Suppressor macrophage treated with lipopolysaccharide for 1 hour (primary cell): ENCODE data around the gene IFITM2.
"Not testable (repeated sequence)": the region's sequence is repeated elsewhere in the genome, so short reads cannot be mapped to it uniquely, and the experiment has no call there.

Experiments used
- DNase-seq, 3 donors: peaks; one replicate each; pipeline ENCODE4 v3.0.0-alpha.2; 2020 to 2022

The IFITM2 gene

DNA sequence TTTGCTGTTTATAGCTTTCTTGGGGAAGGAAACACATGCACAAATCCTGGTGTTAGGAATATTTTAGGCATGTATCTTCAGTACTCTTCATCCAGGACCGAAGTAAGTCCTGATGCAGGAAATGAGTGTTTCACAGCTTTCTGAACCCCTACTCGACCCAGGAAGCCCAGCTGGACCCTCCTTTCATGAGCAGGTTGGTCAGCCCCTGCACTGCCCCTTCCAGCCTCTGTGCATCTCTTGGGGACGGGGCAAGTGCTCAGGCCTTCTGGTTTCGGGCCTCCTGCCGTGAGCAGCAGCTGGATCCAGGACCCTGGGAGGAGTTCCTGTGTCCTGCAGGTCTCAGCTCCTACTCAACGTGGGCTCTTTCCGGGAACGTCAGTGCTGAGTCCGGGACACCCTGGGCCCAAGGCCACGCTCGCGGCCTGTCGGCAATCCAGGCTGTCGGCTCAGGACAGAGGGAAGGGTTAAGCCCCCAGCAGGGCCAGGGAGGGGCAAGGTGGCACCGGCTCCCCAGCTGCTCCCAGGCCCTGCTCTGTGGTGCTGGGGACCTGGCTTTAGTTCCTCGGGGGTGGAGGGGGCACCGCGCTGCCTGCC is 2.5 kb downstream of the IFITM2 start:
- not testable (repeated sequence) for DNase-seq

DNA sequence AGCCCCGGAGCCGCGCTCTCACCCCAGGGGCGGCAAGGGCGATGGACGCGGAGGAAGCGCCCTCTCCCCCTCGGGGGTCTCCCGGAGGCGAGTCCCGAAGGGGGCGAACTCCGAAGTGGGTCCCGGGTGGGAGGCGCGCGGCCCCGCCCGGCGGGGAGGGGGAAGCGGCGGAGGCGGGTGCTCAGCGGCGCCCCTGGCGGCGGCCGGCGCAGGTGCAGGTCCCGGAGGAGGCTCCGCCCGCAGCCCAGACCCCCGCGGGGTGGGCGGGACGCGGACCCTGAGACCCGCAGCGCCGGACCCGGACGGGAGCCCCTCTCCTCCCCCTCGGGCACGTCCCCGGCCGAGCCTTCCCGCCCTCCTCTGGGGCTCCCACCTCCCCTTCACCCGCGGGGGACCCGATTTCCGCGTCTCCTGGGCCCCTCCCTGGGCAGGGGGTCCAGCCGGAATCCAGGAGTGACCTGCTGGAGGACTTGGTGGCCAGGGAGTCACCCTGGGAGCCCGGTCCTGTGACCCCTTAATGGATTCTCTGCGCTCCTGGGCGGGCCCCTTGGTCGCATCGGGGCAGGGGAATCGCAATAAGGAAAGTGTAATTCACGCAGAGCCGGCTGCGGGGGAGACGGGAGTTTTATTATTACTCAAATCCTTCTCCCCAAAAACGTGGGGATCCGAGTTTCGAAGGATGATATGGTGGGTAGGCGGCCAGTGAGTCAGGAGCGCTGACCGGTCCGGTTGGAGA is 3.6 kb downstream of the IFITM2 start:
- not testable (repeated sequence) for DNase-seq

DNA sequence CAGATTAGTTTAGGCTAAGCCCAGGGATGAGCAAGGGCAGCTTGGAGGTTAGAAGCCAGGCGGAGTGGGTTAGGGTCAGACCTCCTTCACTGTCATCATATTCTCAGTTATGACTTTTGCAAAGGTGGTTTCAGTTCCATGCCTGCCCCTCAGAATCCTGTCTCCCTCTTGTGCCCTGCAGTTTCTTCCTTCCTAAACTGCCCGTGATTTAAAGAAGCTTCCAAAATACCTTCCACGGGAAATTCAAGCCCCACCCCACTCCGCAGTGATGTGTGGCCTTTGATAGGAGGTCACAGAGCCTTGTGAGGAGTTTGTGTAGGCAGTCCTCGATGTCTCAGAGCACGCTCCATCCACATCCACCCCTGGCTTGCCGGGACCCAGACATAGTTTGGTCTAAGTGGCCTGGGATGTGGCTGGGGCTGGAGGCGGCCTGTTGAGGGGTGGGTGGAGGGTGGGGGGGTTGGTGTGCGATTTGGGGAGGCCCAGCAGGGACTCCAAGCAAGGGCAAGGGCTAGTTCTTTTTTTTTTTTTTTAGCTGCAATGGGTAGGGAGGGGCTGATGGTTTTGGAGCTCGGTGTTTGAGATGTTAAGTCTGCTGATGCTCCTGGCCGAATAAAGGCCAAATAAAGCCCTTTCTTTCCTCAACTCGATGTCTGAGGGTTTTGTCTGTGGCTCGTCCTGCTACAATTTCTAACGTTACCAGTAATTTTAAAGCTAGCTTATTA is 4.6 kb downstream of the IFITM2 start:
- DNase-seq: no peak

- no peak for DNase-seq
Observed at GRCh38 chr11:313304-313786, 5.7 kb downstream of the IFITM2 start.

DNA sequence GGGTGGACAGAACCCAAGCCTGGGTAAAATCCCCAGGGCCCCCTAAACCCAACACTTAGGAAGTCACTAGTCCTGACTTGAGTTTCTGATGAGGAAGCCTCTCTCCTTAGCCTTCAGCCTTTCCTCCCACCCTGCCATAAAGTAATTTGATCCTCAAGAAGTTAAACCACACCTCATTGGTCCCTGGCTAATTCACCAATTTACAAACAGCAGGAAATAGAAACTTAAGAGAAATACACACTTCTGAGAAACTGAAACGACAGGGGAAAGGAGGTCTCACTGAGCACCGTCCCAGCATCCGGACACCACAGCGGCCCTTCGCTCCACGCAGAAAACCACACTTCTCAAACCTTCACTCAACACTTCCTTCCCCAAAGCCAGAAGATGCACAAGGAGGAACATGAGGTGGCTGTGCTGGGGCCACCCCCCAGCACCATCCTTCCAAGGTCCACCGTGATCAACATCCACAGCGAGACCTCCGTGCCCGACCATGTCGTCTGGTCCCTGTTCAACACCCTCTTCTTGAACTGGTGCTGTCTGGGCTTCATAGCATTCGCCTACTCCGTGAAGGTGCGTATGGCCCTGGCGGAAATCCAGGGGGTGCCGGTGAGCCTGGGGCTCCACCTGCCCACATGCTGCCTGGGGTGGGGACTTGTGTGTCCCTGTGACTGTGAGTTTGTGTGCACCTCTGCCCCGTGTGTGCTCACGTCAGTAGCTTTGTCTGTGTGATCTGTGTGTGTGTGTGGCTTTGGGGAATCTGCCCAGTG is 6.4 kb downstream of the IFITM2 start, which contains the start of gene IFITM1:
TSS of gene IFITM1 (plus strand) at position 254 of the 767 bp plus-strand sequence. CDS start at position 385, 131 bp downstream.
- peak; percentile 34 to 68 (median 42) for DNase-seq

- DNase-seq: not testable (repeated sequence)
Observed at GRCh38 chr11:314554-314875, 6.9 kb downstream of the IFITM2 start.

DNA sequence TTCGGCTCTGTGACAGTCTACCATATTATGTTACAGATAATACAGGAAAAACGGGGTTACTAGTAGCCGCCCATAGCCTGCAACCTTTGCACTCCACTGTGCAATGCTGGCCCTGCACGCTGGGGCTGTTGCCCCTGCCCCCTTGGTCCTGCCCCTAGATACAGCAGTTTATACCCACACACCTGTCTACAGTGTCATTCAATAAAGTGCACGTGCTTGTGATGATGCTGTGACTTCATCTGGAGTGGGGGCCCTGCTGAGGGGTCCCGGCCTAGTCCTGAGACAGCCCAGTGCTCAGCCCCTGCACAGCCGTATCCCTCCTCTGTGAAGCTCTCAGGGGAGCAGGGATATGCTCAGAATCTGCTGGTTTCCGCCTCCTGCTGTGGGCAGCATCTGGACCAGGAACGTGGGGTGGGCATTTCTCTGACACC is 7.5 kb downstream of the IFITM2 start:
- DNase-seq: no peak

- no peak for DNase-seq
Observed at GRCh38 chr11:315516-315994, 7.9 kb downstream of the IFITM2 start.

DNA sequence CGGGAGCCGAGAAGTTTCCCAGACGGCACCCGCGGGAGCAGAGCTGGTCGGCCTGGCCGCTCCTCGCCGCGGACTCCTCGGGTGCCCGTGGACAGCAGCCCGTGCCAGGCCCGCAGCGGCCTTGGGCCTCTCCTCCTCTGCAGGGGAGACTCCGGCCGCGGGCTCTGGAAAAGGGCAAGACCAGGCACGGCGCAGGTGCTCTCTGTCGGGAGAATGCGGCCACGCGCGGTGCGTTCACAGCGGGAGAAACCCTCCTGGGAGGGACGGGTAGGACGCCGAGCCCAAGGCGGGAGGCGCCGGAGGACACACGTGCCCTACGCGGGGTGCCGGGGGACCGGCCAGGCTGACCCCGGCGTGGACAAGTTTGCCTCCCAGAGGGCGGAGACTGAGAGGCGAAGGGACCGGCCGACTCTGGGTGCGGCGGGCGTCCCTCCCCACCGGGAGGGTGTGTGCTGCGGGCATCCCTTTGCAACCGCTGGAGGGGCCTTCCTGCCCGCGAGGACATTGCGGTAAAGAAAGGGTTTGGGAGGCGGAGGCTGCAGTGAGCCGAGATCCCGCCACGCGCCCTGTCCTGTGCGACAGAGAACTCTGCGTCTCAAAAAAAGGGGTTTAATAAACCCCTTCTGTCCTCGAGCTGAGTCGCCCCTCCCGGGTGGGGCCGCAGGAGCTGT is 8.6 kb downstream of the IFITM2 start:
- no peak for DNase-seq

DNA sequence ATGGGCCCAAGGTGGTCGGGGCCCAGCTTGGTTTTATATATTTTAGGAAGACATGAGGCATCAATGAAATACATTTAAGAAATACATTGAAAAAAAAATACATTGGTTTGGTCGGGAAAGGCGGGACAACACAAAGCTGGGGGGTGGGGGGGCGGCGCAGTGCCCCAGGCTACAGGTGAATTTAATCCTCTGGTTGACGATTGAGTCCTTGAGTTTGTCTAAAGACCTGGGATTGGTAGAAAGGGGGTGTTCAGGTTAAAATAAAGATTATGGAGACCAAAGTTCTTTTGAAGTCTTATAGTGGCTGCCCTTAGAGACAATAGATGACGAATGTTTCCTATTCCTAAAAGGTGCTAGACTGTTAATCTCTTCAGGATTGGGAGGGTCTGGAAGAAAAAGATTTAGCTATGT is 9.3 kb downstream of the IFITM2 start:
- no peak for DNase-seq

DNA sequence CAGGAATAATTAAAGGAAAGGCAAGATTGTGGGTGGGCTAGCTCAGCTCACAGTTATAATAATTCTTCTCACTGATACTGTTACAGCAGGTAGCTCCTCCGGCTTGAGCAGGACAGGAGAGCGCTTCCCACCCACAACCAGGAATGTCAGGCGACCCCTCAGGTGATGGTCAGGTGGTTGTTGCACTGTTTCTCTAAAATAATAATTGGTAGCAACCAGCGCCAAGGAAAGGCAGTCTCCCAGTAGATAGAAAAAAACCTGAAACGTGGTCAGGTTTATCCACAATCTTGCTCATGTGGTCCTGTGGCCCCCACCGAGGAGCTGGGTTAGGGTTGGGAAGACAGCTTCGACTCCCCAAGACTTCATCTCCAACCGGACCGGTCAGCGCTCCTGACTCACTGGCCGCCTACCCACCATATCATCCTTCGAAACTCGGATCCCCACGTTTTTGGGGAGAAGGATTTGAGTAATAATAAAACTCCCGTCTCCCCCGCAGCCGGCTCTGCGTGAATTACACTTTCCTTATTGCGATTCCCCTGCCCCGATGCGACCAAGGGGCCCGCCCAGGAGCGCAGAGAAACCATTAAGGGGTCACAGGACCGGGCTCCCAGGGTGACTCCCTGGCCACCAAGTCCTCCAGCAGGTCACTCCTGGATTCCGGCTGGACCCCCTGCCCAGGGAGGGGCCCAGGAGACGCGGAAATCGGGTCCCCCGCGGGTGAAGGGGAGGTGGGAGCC is 10.2 kb downstream of the IFITM2 start:
- DNase-seq: not testable (repeated sequence)

DNA sequence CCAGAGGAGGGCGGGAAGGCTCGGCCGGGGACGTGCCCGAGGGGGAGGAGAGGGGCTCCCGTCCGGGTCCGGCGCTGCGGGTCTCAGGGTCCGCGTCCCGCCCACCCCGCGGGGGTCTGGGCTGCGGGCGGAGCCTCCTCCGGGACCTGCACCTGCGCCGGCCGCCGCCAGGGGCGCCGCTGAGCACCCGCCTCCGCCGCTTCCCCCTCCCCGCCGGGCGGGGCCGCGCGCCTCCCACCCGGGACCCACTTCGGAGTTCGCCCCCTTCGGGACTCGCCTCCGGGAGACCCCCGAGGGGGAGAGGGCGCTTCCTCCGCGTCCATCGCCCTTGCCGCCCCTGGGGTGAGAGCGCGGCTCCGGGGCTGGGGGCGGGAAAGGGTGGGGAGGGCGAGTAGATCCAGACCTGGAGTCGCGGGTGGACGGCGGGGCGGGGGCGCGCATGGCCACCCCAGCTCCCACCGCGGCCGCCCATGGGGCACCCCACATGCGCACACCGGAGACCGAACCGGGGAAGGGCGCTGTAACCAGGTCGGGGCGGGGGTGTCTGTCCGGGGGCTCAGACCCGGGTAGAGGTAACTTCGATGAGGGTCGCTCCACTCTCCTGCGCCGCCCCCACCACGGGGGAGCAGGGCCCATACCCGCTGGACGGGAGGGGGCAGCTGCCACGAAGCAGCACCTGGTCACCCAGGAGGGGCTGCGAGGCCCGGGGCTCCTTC is 10.9 kb downstream of the IFITM2 start:
- not testable (repeated sequence) for DNase-seq

- not testable (repeated sequence) for DNase-seq
Observed at GRCh38 chr11:319121-319887, 11.7 kb downstream of the IFITM2 start.

- not testable (repeated sequence) for DNase-seq
Observed at GRCh38 chr11:319888-320273, 12.3 kb downstream of the IFITM2 start.

DNA sequence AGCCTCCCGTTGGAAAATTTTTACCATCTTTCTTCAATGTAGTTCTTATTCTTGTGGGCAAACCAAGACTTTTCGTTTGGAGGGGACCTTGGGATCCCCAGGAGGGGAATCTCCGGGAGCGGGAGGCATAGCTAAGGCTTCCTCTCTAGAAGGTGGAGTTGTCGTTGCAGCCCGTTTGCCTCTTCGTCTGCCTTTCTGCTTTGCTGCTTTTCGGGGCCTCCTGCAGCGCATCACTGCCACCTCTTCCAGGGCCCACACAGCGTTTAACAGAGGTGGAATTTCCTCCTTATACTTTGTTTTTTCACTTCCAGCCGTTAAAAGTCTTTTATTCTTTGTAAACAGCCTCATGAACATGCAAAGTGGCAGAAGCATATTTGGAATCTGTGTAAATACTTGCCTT is 16.5 kb downstream of the IFITM2 start:
- no peak for DNase-seq

DNA sequence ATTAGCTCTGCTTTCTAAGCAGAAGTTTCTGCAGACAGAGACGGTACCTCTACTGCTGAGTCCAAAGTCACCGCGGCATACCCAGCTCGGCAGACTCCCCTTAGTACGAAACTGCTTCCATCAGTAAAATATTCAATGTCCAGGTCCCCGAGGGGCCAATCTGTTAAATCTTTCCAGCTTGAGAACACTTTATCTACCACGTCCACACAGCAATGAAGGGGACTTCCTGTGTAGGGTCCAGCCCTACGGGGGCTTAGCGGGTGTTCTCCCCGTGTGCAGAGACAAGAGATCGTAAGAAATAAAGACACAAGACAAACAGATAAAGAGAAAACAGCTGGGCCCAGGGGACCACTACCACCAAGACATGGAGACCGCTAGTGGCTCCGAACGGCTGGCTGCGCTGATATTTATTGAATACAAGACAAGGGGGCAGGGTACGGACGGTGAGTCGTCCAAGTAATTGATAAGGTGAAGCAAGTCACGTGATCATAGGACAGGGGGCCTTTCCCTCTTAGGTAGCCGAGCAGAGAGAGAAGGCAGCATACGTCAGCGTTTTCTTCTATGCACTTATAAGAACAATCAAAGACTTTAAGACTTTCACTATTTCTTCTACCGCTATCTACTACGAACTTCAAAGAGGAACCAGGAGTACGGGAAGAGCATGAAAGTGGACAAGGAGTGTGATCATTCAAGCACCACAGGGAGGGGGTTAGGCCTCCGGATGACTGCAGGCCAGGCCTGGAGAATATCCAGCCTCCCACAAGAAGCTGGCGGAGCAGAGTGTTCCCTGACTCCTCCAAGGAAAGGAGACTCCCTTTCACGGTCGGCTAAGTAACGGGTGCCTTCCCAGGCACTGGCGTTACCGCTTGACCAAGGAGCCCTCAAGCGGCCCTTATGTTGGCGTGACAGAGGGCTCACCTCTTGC is 17.2 kb downstream of the IFITM2 start:
- DNase-seq: not testable (repeated sequence)

DNA sequence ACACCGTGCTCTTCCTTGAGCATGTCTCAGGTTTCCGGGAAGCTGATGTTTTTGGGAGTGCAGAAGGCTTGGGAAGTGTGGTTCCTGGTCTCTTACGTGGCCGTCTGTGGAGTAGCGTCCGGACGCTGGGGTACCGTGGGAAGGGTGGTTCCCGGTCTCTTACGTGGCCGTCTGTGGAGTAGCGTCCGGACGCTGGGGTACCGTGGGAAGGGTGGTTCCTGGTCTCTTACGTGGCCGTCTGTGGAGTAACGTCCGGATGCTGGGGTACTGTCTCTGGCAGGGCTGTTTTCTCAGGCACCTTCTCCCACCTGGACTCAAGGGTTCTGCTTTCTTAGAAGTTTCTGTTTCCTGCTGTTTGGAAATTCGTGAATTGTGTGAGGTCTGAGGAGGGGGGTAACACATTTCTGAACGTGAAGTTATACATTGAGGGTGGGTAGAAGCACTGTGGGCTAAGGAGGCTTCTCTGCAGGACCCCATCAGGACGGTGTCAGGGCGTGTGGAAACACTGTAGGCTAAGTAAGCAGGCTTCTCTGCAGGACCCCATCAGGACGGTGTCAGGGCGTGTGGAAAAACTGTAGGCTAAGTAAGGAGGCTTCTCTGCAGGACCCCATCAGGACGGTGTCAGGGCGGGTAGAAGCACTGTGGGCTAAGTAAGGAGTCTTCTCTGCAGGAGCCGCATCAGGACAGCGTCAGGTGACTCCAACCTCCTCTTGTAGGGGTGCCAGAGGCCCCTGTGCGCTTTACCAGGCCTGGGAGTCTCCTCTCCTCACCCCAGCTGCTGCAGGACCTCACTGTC is 18.4 kb downstream of the IFITM2 start:
- DNase-seq: no peak

DNA sequence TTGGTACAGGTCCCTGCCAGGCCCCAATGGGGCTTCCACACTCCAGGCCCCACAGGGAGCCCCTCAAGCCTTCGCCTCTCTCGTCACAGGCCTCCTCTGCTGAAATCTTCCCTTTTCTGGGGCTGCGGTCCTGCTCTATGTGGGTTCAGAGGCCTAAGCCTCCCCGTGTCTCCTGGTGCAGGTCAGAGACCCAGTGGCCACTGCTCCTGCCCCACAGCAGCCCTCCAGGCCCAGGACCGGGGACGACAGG is 18.9 kb downstream of the IFITM2 start:
- no peak for DNase-seq
